ENCODE data around the gene ZPR1.
"Not testable (repeated sequence)": the region's sequence is repeated elsewhere in the genome, so short reads cannot be mapped to it uniquely, and the experiment has no call there.

The ZPR1 gene, protein sequence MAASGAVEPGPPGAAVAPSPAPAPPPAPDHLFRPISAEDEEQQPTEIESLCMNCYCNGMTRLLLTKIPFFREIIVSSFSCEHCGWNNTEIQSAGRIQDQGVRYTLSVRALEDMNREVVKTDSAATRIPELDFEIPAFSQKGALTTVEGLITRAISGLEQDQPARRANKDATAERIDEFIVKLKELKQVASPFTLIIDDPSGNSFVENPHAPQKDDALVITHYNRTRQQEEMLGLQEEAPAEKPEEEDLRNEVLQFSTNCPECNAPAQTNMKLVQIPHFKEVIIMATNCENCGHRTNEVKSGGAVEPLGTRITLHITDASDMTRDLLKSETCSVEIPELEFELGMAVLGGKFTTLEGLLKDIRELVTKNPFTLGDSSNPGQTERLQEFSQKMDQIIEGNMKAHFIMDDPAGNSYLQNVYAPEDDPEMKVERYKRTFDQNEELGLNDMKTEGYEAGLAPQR

DNA sequence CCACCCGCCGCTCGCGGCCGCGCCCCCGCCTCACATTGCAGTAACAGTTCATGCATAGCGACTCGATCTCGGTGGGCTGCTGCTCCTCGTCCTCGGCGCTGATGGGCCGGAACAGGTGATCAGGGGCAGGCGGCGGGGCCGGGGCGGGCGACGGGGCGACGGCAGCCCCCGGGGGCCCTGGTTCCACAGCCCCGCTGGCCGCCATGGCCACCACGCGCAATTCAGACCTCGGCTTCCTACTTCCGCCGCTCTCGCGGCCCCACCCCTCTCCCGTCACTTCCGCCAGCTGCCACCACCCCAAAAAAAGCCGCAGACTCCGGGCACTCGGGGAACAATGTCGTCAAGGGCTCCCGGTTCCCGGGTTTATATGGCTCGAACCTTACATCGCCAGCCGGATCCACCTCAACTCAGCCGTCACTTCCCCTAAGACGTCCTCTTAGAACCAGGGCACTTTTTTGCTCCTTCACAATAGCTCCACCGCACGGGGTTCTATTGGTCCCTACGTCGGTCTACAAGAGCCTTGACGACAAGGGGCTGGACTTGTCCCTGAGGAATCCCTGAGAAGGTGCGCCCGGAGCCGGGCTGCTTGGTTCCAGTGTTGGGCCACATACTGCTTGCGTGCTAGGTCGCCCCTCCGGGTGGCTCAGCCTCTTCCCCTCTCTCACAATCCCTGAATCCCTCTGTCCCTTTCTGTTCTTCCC, at the start of gene ZPR1:
TSS of gene ZPR1 (minus strand) at position 238 of the 701 bp plus-strand sequence. CDS start at position 205, 33 bp downstream.
- no peaks in the 10 kb centered on the region for H3K27me3 ChIP-seq (ENCODE audit: control insufficient read depth, insufficient read depth, low read length)
- peak within 1 kb of the TSS; percentile 82 for H3K4me3 ChIP-seq (ENCODE audit: low read length)
- peaks cover 7% of the 10 kb centered on the region for H3K4me1 ChIP-seq (ENCODE audit: control insufficient read depth, insufficient read depth, low read length)
- H3K9ac ChIP-seq (ENCODE audit: low read length): peak within 1 kb of the TSS; percentile 63
- peak within 1 kb of the TSS; percentile 72 for H3K27ac ChIP-seq (ENCODE audit: low read depth, low read length)
- peaks cover 24% of the 10 kb centered on the region for H3K36me3 ChIP-seq (ENCODE audit: control insufficient read depth, insufficient read depth, low read length)

DNA sequence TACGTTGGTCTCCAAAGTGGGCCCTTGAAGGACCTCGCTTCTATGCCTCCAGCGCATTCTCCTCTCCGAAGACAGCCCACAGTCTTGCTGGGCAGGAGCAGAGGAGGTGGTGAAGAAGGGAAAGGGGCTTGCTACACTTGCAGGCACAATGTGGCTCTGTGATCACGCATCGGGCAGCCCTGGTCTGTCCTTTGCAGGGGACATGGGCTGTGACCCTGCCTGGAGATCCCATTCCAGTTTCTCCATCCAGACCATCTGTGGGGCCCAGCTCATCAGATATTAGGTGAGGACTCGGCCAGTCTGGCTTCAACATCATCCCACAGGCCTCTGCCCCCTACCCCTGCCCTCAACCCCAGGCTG, 48.8 kb upstream of the ZPR1 start:
- Histone ChIP-seq H3K27ac (ENCODE audit: low read depth, low read length) (no peak overlapping the region), H3K4me3 (ENCODE audit: low read length) (no peak overlapping the region), H3K27me3 (ENCODE audit: control insufficient read depth, insufficient read depth, low read length) (no peaks in the 10 kb centered on the region), H3K4me1 (ENCODE audit: control insufficient read depth, insufficient read depth, low read length) (peaks cover 3% of the 10 kb centered on the region), H3K36me3 (ENCODE audit: control insufficient read depth, insufficient read depth, low read length) (no peaks in the 10 kb centered on the region), H3K9ac (ENCODE audit: low read length) (no peak overlapping the region)

DNA sequence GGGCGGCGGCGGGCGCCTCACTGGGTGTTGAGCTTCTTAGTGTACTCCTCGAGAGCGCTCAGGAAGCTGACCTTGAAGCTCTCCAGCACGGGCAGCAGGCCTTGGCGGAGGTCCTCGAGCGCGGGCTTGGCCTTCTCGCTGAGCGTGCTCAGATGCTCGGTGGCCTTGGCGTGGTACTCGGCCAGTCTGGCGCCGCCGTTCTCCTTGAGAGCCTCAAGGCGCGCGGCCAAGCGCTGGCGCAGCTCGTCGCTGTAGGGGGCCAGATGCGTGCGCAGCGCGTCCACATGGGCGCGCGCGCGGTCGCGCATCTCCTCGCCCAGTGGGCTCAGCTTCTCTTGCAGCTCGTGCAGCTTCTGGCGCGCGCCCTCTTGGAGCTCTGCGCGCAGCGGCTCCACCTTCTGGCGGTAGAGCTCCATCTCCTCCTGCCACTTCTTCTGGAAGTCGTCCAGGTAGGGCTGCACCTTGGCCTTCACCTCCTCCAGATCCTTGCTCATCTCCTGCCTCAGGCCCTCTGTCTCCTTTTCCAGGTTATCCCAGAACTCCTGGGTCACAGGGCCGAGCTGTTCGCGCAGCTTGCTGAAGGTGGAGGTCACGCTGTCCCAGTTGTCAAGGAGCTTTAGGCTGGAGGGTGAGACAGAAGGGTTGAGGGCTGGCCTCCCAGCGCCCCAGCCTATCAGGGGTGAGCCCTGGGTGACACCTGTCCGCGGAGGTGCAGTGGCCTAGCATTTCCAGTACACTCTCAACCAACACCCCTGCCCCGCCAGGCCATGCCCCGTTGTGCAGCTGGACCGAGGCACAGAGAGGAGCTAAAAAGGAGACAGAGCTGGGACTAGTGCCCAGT, 48.2 kb upstream of the ZPR1 start:
- H3K27ac ChIP-seq (ENCODE audit: low read depth, low read length): peak overlapping the region; percentile 70
- H3K4me1 ChIP-seq (ENCODE audit: control insufficient read depth, insufficient read depth, low read length): peaks cover 3% of the 10 kb centered on the region
- peak overlapping the region; percentile 50 for H3K4me3 ChIP-seq (ENCODE audit: low read length)
- H3K9ac ChIP-seq (ENCODE audit: low read length): no peak overlapping the region
- no peaks in the 10 kb centered on the region for H3K36me3 ChIP-seq (ENCODE audit: control insufficient read depth, insufficient read depth, low read length)
- no peaks in the 10 kb centered on the region for H3K27me3 ChIP-seq (ENCODE audit: control insufficient read depth, insufficient read depth, low read length)

DNA sequence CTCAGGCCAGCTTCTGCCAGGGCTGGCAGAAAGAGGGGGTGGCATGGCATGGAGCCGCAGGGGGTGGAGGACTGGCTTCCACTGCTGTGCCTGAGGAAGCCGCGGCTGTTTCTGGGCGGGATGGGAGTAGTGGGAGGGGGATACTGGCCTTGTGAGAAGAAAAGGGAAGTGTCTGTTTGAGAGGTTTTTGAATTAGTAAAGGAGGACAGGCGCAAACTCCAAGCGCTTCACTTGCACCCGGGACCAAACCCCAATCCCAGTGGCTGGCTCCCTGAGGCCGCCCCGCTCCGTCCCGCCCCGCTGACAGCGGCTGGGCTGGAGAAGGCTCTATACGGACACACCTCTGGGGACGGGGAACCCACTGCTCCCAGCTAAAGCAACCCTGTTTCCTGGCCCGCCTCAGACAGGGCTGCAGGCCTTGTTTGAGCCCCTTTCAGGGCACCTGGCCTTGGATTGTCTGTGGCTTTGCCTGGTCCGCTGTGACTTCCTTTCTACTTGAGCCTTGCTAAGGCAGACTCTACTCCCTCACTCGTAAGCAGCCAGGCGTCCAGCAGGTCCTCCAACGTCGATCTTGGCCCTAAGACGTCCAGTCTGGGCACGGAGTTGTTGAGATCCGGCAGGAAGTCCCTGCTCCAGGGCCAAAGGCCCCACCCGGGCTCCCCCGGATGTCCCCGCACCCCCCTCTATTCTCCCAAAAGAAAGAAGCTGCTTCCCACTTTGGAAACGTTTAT, 47.4 kb upstream of the ZPR1 start:
- H3K27me3 ChIP-seq (ENCODE audit: control insufficient read depth, insufficient read depth, low read length): no peaks in the 10 kb centered on the region
- peaks cover 3% of the 10 kb centered on the region for H3K4me1 ChIP-seq (ENCODE audit: control insufficient read depth, insufficient read depth, low read length)
- H3K36me3 ChIP-seq (ENCODE audit: control insufficient read depth, insufficient read depth, low read length): no peaks in the 10 kb centered on the region
- H3K9ac ChIP-seq (ENCODE audit: low read length): no peak overlapping the region
- H3K4me3 ChIP-seq (ENCODE audit: low read length): peak overlapping the region; percentile 50
- peak overlapping the region; percentile 70 for H3K27ac ChIP-seq (ENCODE audit: low read depth, low read length)

DNA sequence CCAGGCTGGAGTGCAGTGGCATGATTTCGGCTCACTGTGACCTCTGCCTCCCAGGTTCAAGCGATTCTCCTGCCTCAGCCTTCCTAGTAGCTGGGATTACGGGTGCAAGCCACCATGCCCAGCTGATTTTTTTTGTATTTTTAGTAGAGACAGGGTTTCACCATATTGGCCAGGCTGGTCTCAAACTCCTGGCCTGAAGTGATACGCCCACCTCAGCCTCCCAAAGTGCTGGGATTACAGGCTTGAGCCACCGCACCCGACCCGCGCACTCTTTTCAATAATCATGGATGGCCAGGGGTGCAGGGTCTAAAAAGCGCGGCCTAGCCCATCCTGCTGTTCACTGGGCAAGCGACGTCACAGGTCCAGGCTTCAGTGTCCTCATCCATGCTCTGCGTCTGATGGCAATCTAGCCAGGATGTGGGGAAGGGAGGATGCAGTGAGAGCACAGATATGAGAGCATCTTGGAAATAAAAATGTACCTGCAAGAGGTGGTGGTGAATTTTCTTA, 46.8 kb upstream of the ZPR1 start:
- H3K9ac ChIP-seq (ENCODE audit: low read length); H3K36me3 ChIP-seq (ENCODE audit: control insufficient read depth, insufficient read depth, low read length); H3K27me3 ChIP-seq (ENCODE audit: control insufficient read depth, insufficient read depth, low read length); H3K4me1 ChIP-seq (ENCODE audit: control insufficient read depth, insufficient read depth, low read length); H3K27ac ChIP-seq (ENCODE audit: low read depth, low read length); H3K4me3 ChIP-seq (ENCODE audit: low read length): not testable (repeated sequence)

DNA sequence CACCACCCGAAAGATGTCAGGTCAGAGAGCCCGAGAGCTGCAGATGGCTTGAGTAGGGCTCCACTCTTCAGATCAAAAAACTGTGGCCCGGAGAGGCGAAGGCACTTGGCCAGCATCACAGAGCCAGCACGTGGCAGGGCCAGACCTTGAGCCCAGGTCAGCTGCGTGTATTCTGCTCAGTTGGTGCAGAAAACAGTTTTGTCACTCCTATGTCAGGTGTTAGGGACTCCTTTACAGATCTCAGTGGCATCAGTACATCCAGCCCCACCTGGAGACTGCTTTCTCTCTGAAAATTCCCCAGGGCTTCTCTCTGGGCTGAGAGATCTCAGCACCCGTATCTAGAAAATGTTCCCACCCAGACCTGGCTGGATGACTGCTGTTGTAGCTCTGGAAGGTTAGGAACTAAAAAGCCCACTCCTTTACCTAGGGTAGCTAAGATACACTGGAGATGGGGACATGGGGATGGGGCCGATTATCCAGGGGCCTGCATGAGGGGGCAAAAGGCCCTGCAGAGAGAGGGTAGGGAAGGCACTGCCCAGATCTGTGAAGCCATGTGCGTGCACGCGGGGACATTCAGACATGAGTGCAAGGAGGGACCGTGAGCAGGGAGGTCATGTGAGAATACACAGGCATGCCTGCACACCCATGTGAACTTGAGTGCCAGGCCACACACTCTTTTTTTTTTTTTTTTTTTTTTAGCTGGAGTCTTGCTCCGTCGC, 46.2 kb upstream of the ZPR1 start:
- no peak overlapping the region for H3K9ac ChIP-seq (ENCODE audit: low read length)
- peaks cover 3% of the 10 kb centered on the region for H3K4me1 ChIP-seq (ENCODE audit: control insufficient read depth, insufficient read depth, low read length)
- no peak overlapping the region for H3K4me3 ChIP-seq (ENCODE audit: low read length)
- no peak overlapping the region for H3K27ac ChIP-seq (ENCODE audit: low read depth, low read length)
- H3K36me3 ChIP-seq (ENCODE audit: control insufficient read depth, insufficient read depth, low read length): no peaks in the 10 kb centered on the region
- H3K27me3 ChIP-seq (ENCODE audit: control insufficient read depth, insufficient read depth, low read length): no peaks in the 10 kb centered on the region

DNA sequence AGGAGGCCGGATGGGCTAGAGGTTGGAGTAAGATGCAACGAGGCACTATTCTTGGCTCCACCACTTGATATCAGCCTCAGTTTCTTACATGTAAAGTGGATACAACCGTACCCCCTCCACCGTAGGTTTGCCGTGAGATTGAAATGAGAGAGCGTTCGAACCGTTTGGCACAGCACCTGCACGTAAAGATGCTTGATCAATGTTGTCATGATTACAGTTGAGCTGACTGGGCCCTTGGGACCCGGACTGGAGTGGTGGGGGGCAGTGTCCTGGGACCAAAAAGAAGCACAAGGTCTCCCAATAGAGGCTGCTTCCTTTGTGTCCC, 45.6 kb upstream of the ZPR1 start:
- H3K9ac ChIP-seq (ENCODE audit: low read length): no peak overlapping the region
- H3K27me3 ChIP-seq (ENCODE audit: control insufficient read depth, insufficient read depth, low read length): no peaks in the 10 kb centered on the region
- H3K27ac ChIP-seq (ENCODE audit: low read depth, low read length): no peak overlapping the region

DNA sequence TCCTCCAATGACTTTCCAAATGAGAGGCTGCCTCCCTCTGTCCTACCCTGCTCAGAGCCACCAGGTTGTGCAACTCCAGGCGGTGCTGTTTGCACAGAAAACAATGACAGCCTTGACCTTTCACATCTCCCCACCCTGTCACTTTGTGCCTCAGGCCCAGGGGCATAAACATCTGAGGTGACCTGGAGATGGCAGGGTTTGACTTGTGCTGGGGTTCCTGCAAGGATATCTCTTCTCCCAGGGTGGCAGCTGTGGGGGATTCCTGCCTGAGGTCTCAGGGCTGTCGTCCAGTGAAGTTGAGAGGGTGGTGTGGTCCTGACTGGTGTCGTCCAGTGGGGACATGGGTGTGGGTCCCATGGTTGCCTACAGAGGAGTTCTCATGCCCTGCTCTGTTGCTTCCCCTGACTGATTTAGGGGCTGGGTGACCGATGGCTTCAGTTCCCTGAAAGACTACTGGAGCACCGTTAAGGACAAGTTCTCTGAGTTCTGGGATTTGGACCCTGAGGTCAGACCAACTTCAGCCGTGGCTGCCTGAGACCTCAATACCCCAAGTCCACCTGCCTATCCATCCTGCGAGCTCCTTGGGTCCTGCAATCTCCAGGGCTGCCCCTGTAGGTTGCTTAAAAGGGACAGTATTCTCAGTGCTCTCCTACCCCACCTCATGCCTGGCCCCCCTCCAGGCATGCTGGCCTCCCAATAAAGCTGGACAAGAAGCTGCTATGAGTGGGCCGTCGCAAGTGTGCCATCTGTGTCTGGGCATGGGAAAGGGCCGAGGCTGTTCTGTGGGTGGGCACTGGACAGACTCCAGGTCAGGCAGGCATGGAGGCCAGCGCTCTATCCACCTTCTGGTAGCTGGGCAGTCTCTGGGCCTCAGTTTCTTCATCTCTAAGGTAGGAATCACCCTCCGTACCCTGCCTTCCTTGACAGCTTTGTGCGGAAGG, 44.8 kb upstream of the ZPR1 start:
- Histone ChIP-seq H3K4me1 (ENCODE audit: control insufficient read depth, insufficient read depth, low read length) (peaks cover 3% of the 10 kb centered on the region), H3K36me3 (ENCODE audit: control insufficient read depth, insufficient read depth, low read length) (no peaks in the 10 kb centered on the region), H3K4me3 (ENCODE audit: low read length) (no peak overlapping the region), H3K9ac (ENCODE audit: low read length) (no peak overlapping the region), H3K27ac (ENCODE audit: low read depth, low read length) (no peak overlapping the region), H3K27me3 (ENCODE audit: control insufficient read depth, insufficient read depth, low read length) (no peaks in the 10 kb centered on the region)

More for the DNA sequence above, 45.6 kb upstream of the ZPR1 start:
- Histone ChIP-seq H3K36me3 (ENCODE audit: control insufficient read depth, insufficient read depth, low read length) (no peaks in the 10 kb centered on the region), H3K4me1 (ENCODE audit: control insufficient read depth, insufficient read depth, low read length) (peaks cover 3% of the 10 kb centered on the region), H3K4me3 (ENCODE audit: low read length) (no peak overlapping the region)

DNA sequence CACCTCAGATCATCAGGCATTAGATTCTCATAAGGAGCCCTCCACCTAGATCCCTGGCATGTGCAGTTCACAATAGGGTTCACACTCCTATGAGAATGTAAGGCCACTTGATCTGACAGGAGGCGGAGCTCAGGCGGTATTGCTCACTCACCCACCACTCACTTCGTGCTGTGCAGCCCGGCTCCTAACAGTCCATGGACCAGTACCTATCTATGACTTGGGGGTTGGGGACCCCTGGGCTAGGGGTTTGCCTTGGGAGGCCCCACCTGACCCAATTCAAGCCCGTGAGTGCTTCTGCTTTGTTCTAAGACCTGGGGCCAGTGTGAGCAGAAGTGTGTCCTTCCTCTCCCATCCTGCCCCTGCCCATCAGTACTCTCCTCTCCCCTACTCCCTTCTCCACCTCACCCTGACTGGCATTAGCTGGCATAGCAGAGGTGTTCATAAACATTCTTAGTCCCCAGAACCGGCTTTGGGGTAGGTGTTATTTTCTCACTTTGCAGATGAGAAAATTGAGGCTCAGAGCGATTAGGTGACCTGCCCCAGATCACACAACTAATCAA, 44.0 kb upstream of the ZPR1 start:
- Histone ChIP-seq H3K4me3 (ENCODE audit: low read length) (no peak overlapping the region), H3K9ac (ENCODE audit: low read length) (no peak overlapping the region), H3K36me3 (ENCODE audit: control insufficient read depth, insufficient read depth, low read length) (no peaks in the 10 kb centered on the region), H3K27ac (ENCODE audit: low read depth, low read length) (no peak overlapping the region), H3K27me3 (ENCODE audit: control insufficient read depth, insufficient read depth, low read length) (no peaks in the 10 kb centered on the region), H3K4me1 (ENCODE audit: control insufficient read depth, insufficient read depth, low read length) (peaks cover 3% of the 10 kb centered on the region)

DNA sequence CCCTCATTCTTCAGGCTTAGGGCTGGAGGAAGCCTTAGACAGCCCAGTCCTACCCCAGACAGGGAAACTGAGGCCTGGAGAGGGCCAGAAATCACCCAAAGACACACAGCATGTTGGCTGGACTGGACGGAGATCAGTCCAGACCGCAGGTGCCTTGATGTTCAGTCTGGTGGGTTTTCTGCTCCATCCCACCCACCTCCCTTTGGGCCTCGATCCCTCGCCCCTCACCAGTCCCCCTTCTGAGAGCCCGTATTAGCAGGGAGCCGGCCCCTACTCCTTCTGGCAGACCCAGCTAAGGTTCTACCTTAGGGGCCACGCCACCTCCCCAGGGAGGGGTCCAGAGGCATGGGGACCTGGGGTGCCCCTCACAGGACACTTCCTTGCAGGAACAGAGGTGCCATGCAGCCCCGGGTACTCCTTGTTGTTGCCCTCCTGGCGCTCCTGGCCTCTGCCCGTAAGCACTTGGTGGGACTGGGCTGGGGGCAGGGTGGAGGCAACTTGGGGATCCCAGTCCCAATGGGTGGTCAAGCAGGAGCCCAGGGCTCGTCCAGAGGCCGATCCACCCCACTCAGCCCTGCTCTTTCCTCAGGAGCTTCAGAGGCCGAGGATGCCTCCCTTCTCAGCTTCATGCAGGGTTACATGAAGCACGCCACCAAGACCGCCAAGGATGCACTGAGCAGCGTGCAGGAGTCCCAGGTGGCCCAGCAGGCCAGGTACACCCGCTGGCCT, 42.5 kb upstream of the ZPR1 start:
- Histone ChIP-seq H3K4me3 (ENCODE audit: low read length) (no peak overlapping the region), H3K36me3 (ENCODE audit: control insufficient read depth, insufficient read depth, low read length) (no peaks in the 10 kb centered on the region), H3K4me1 (ENCODE audit: control insufficient read depth, insufficient read depth, low read length) (peaks cover 2% of the 10 kb centered on the region), H3K9ac (ENCODE audit: low read length) (no peak overlapping the region), H3K27ac (ENCODE audit: low read depth, low read length) (no peak overlapping the region), H3K27me3 (ENCODE audit: control insufficient read depth, insufficient read depth, low read length) (no peaks in the 10 kb centered on the region)
